ENCODE data around the gene NCKAP5. TPM values are rescaled to one million over a fixed set of nuclear protein-coding genes. Genes with fewer than 3 reads are reported as not detected.

Gene NCKAP5
- total RNA-seq, 1 donor from 2014 or later, result 2.7 TPM

- no peak overlapping the region for H3K27ac Mint-ChIP-seq (ENCODE audit: unreplicated experiment)
- H3K4me1 Mint-ChIP-seq (ENCODE audit: low read depth, unreplicated experiment), result peaks cover 12% of the 10 kb centered on the region
- H3K9me3 Mint-ChIP-seq (ENCODE audit: unreplicated experiment), result no peaks in the 10 kb centered on the region
These were observed 588.7 kb downstream of the NCKAP5 start for GRCh38 chr2:132979339-132980093.

GRCh38 chr2:132978840-132979239 is 589.4 kb downstream of the NCKAP5 start:
- DNase-seq (ENCODE audit: low read depth) (no peak), FAIRE-seq (no peak)
- no peaks in the 10 kb centered on the region for H3K36me3 Mint-ChIP-seq (ENCODE audit: low read depth, unreplicated experiment)
- Histone ChIP-seq H3K9ac (ENCODE audit: low read length) (no peak overlapping the region), H3K4me1 (ENCODE audit: insufficient read depth, low read length) (no peaks in the 10 kb centered on the region), H3K4me2 (ENCODE audit: low read length) (no peak overlapping the region), H3K27ac (ENCODE audit: low read depth, low read length) (no peak overlapping the region), H4K20me1 (ENCODE audit: insufficient read depth, low read length) (no peaks in the 10 kb centered on the region), H3K36me3 (ENCODE audit: insufficient read depth, low read length) (no peaks in the 10 kb centered on the region), H3K79me2 (ENCODE audit: insufficient read depth, low read length) (no peaks in the 10 kb centered on the region), H3K9me3 (ENCODE audit: insufficient read depth, low read depth, low read length) (no peaks in the 10 kb centered on the region), H3K27me3 (ENCODE audit: insufficient read depth, low read length) (no peaks in the 10 kb centered on the region), H2AFZ (ENCODE audit: low read depth, low read length) (no peak overlapping the region), H3K4me3 (ENCODE audit: insufficient read depth, low read depth, low read length) (no peak overlapping the region)
- TF ChIP-seq, protein P1, sequence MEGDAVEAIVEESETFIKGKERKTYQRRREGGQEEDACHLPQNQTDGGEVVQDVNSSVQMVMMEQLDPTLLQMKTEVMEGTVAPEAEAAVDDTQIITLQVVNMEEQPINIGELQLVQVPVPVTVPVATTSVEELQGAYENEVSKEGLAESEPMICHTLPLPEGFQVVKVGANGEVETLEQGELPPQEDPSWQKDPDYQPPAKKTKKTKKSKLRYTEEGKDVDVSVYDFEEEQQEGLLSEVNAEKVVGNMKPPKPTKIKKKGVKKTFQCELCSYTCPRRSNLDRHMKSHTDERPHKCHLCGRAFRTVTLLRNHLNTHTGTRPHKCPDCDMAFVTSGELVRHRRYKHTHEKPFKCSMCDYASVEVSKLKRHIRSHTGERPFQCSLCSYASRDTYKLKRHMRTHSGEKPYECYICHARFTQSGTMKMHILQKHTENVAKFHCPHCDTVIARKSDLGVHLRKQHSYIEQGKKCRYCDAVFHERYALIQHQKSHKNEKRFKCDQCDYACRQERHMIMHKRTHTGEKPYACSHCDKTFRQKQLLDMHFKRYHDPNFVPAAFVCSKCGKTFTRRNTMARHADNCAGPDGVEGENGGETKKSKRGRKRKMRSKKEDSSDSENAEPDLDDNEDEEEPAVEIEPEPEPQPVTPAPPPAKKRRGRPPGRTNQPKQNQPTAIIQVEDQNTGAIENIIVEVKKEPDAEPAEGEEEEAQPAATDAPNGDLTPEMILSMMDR (IDR thresholded peaks at IDR 0.05; ENCODE audit: insufficient read depth, low read depth, low read length), result no peak
- TF ChIP-seq EZH2 (IDR thresholded peaks at IDR 0.05; ENCODE audit: insufficient read depth, low read length), result no peak
- peaks cover 14% of the 10 kb centered on the region for H3K4me1 Mint-ChIP-seq (ENCODE audit: low read depth, unreplicated experiment)
- H3K27ac Mint-ChIP-seq (ENCODE audit: unreplicated experiment), result no peak overlapping the region
- no peaks in the 10 kb centered on the region for H3K9me3 Mint-ChIP-seq (ENCODE audit: unreplicated experiment)
- no peak overlapping the region for H3K4me3 Mint-ChIP-seq (ENCODE audit: unreplicated experiment)
- H3K27me3 Mint-ChIP-seq (ENCODE audit: low read depth, unreplicated experiment), result no peaks in the 10 kb centered on the region

More at GRCh38 chr2:132979339-132980093, 588.7 kb downstream of the NCKAP5 start:
- Histone ChIP-seq H3K27ac (ENCODE audit: low read depth, low read length) (no peak overlapping the region), H3K36me3 (ENCODE audit: insufficient read depth, low read length) (no peaks in the 10 kb centered on the region), H3K79me2 (ENCODE audit: insufficient read depth, low read length) (no peaks in the 10 kb centered on the region), H3K4me2 (ENCODE audit: low read length) (no peak overlapping the region), H3K9me3 (ENCODE audit: insufficient read depth, low read depth, low read length) (no peaks in the 10 kb centered on the region), H3K4me1 (ENCODE audit: insufficient read depth, low read length) (no peaks in the 10 kb centered on the region), H3K27me3 (ENCODE audit: insufficient read depth, low read length) (no peaks in the 10 kb centered on the region), H4K20me1 (ENCODE audit: insufficient read depth, low read length) (no peaks in the 10 kb centered on the region), H2AFZ (ENCODE audit: low read depth, low read length) (no peak overlapping the region), H3K4me3 (ENCODE audit: insufficient read depth, low read depth, low read length) (no peak overlapping the region), H3K9ac (ENCODE audit: low read length) (no peak overlapping the region)
- no peak for DNase-seq (ENCODE audit: low read depth)
- H3K4me3 Mint-ChIP-seq (ENCODE audit: unreplicated experiment), result no peak overlapping the region
- no peaks in the 10 kb centered on the region for H3K36me3 Mint-ChIP-seq (ENCODE audit: low read depth, unreplicated experiment)
- FAIRE-seq, result no peak
- H3K27me3 Mint-ChIP-seq (ENCODE audit: low read depth, unreplicated experiment), result no peaks in the 10 kb centered on the region
- TF ChIP-seq, protein P1 (IDR thresholded peaks at IDR 0.05; ENCODE audit: insufficient read depth, low read depth, low read length), result no peak
- TF ChIP-seq EZH2 (IDR thresholded peaks at IDR 0.05; ENCODE audit: insufficient read depth, low read length), result no peak
